ENCODE results near the gene POFUT2.

The POFUT2 gene, protein sequence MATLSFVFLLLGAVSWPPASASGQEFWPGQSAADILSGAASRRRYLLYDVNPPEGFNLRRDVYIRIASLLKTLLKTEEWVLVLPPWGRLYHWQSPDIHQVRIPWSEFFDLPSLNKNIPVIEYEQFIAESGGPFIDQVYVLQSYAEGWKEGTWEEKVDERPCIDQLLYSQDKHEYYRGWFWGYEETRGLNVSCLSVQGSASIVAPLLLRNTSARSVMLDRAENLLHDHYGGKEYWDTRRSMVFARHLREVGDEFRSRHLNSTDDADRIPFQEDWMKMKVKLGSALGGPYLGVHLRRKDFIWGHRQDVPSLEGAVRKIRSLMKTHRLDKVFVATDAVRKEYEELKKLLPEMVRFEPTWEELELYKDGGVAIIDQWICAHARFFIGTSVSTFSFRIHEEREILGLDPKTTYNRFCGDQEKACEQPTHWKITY

DNA sequence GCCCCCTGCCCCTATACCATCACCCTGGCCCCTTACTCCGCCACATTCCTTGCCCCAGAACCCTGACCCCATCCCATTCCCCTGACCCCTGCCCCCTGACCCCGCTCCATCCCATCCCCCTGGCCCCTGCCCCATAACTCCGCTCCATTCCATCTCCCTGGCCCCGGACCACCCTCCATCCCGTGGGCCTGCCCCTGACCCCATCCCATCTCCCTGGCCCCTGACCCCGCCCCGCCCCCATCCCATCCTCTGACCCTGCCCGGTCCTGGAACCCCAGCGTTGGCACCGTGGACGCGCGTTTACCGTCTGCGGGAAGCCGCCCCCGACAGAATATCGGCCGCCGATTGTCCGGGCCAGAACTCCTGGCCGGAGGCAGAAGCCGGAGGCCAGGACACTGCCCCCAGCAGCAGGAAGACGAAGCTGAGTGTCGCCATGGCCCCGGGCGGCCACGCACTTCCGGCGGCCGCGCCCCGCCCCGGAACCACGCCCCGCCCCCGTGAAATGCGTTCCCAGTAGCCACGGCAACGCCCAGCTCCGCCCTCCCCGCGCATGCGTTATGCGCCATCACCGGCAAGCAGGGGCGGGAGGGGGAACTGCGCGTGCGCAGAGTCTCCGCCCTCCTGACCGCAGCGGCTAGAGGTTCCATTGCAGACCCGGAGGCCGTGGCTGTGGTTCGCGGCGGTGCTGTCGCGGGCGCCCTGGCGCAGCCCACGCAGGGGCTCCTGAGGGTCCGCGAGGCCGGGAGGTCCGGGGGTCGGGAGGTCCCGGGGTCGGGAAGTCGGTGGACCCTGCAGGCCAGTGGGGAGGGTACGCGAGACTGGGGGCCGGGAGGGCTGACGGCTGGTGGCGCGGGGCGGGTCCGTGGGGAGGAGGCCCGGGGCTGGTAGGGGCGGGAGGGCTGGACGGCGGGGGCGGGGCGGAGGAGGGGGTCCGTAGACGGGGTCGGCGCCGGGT is at the start of gene POFUT2:
Gene POFUT2, minus strand, starts transcription at position 458 of the 954 bp plus-strand sequence. Its CDS starts 24 bp downstream, at position 434.
- peak; percentile 92 for DNase-seq (ENCODE audit: low spot score)

- no peak for DNase-seq (ENCODE audit: low spot score)
These were observed 49.2 kb upstream of the POFUT2 start for GRCh38 chr21:45336870-45337269.

DNA sequence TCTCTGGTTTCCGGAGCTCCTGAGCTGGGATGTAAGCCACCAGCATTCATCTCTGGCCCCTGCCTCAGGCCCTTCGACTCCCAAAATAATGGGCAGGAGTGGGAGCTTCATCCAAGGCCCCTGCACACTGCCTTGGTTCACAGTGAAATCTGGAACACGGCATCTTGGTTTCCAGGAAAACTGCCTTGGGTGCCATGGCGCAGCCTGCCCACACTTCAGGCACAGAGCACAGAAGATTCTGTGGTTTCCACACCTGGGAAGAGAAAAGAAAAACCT is 48.8 kb upstream of the POFUT2 start:
- no peak for DNase-seq (ENCODE audit: low spot score)

- no peak for DNase-seq (ENCODE audit: low spot score)
These were observed 48.3 kb upstream of the POFUT2 start for GRCh38 chr21:45335761-45336534.

DNA sequence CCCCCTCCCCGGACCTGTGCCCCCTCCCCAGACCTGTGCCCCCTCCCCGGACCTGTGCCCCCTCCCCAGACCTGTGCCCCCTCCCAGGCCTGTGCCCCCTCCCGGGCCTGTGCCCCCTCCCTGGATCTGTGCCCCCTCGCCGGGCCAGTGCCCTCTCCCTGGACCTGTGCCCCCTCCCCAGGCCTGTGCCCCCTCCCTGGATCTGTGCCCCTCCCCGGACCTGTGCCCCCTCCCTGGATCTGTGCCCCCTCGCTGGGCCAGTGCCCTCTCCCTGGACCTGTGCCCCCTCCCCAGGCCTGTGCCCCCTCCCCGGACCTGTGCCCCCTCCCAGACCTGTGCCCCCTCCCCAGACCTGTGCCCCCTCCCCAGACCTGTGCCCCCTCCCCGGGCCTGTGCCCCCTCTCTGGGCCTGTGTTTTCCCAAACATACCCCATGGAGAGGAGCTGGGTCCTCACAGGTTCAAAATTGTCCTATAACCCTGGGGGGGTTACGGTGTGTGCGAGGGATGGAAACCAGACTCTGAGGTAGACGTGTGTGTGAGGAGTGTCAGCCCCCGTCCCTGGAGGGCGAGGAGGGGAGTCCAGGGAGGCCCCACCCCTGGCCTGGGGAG is 47.6 kb upstream of the POFUT2 start:
- no peak for DNase-seq (ENCODE audit: low spot score)

DNA sequence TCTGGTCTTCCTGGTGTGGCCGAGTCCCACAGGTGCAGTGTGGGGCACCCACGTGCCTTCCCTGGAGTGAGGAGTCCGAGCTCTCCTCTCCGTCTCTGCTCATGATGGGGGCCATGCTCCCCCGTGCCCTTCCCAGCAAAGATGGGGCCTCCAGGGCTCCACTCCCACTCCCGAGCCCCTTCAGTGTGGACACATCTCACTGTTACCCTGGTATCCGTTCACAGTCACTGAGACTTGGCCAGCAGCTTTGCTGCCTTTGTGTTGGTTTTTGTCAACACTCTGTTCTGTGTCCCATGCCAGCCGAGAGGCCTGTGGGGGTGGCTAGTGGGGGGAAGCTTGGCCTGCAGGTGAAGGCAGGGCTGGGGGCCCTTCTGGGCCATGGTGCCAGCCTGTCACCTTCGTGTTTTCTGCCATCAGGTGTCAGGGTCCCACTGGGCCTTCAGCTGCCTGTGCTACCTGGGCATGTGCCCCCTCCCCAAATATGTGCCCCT is 46.9 kb upstream of the POFUT2 start:
- DNase-seq (ENCODE audit: low spot score): no peak

DNA sequence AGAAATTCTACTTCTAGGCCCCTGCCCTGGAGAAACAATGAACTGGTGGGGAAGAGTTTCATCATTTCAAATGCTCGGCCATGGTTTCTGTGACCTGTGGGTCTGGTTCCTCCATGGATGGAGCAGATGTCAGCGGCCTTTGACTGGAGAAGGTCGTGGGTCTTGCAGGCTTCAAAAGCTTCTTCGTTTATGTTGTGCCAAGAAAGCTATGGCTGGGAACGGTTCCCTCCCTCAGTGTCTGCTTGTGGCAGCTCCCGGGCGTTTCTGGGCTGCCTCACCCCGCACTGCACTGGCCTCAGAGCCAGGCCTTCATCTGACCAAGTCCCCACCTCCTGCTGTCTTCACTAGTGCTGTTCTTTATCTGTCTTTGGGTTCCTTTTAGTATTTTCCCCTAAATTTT is 46.4 kb upstream of the POFUT2 start:
- DNase-seq (ENCODE audit: low spot score): no peak

GRCh38 chr21:45333583-45334121 is 46.0 kb upstream of the POFUT2 start:
- no peak for DNase-seq (ENCODE audit: low spot score)

- DNase-seq (ENCODE audit: low spot score): no peak
These were observed 45.4 kb upstream of the POFUT2 start for GRCh38 chr21:45332981-45333582.

DNA sequence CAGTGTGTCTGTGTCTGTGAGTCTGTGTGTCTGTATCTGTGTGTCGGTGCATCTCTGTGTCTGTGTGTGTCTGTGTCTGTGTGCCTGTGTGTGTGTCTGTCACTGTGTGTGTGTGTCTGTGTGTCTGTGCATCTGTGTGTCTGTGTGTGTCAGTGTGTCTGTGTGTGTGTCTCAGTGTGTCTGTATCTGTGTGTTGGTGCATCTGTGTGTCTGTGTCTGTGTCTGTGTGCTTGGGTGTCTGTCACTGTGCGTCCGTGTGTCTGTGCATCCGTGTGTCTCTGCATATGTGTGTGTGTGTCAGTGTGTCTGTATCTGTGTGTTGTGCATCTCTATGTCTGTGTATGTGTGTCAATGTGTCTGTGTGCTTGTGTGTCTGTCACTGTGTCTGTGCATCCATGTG is 44.7 kb upstream of the POFUT2 start:
- no peak for DNase-seq (ENCODE audit: low spot score)

DNA sequence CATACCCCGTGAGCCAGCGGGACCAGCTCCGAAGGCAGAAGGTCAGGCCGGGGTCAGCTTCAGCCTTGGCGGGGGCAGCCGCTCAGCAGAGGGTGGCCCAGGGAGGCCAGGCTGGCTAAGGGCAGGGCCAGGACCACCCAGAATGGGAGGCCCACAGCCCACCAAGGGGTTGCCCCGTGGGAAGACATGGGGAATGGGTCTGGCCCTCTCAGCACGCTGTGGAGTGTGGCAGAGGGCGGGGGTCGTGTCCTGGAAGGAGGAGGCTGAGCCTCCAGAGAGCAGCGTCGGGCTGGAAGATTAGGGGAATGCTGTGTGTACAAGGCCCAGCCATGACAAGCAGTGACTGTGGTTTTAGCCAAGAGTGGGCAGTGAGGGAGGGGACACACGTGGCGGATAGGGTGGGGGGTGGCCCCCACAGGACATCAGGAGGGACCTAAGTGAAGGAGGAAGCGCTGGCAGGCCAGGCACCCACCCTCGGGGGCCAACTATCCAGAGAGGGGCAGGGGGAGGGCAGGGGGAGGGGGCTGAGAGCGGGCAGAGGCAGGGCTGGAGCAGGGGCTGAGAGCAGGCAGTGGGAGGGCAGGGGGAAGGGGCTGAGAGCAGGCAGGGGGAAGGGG is 43.9 kb upstream of the POFUT2 start:
- no peak for DNase-seq (ENCODE audit: low spot score)

GRCh38 chr21:45330851-45331261 is 43.2 kb upstream of the POFUT2 start:
- DNase-seq (ENCODE audit: low spot score): no peak

DNA sequence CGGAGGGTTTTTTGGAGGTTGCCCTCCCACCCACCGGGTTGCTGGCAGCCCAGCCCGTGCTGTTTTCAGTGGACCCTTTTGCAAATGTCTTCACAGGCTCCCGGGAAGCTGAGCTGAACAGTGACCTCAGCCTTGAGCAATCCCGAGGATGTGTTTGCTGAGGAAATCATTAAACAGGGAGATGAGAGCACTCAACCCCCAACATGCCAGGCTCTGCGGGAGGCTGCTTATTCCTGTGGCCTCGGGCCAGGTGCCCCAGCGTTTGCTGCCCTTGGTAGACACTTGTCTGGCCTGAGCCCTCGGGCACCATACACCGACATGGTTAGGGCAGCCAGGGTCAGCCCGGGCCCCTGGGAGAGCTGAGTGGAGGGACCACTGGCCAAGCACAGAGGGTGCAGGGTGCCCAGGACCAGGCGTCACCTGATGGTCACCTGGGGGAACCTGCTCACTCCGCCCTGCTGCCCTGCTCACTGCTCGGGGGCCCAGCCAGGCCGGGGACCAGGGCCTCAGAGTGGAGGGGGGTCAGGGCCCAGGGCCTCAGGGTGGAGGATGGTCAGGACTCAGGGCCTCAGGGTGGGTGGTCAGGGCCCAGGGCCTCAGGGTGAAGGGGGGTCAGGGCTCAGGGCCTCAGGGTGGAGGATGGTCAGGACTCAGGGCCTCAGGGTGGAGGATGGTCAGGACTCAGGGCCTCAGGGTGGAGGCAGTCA is 42.5 kb upstream of the POFUT2 start:
- DNase-seq (ENCODE audit: low spot score): peak; percentile 52

DNA sequence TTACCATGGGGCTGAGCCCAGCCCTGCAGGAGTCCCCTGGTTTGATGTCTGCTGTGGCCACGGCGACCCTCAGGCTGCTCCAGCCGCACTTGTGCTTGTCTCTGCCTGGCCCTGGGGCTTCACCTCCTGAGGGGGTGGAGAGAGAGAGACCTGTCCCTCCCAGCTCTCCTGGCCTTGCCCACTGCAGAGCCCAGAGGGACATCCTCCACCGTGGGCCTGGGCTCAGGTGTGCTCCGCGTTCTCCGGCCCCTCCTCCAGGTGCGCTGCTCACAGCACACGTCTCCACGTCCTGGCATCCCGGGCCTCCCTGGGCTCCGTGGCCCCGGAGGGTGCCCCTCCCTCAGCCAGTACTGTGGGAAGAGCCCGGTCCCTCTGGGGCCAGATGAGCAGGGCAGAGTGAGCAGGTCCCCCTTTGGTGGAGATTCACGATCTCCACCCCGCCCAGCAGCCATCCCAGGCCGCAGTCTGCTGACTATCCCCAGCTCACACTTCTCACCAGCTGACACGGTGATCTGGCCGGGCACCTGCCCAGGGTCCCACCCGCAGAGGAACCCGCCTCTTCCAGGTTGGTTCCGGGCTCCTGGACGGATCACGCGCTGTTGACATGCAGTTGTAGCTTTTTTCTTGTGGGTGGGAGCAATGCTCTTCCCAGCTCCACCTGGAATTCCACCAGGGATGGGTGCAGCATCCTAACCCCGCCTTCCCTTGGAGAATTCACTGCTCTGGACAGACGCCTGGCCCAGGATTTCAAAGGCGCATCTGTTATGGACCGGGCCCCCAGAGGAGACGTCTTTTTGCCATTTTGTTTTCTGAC is 41.8 kb upstream of the POFUT2 start:
- DNase-seq (ENCODE audit: low spot score): peak; percentile 29

- no peak for DNase-seq (ENCODE audit: low spot score)
These were observed 40.8 kb upstream of the POFUT2 start for GRCh38 chr21:45328198-45329091.

DNA sequence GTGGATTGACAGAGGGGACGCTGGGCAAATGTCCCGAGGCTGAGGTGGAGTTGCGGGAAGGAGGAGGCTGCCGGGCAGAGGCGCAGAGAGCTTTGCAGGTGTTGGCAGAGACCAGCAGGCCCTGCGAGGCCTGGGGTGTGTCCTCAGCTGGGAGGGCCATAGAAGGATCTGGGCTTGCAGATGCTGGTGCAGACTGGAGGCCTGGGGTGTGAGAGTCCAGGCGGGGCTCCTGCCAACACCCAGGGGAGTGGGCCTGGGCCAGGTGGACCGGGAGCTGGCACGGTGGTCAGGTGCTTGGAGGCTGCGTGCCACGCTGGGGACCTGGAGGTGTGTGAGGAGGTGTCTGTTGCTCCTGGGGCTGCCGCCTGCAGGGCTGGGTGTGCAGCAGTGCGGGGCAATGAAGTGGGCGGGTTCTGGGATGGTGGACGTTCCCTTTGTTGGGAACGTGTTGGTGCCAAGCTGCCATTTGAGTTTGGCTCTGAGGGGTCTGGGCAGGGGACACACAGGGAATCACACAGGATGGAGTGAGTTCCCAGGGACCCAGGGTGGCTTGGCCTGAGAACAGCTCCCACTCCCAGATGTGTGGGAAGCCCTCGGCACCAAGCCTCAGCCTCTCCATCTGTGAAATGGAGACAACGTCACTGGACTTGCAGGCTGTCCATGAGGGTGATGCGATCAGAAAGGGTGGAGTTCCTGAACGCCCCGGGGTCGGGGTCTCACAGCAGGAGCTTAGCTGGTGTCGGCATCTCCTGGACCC is 39.9 kb upstream of the POFUT2 start:
- DNase-seq (ENCODE audit: low spot score): no peak

GRCh38 chr21:45326891-45327440 is 39.3 kb upstream of the POFUT2 start:
- DNase-seq (ENCODE audit: low spot score): no peak

Measured in cerebellar cortex (tissue), 1 donor.